Measurements from ENCODE around the gene DLG2. TPM values are rescaled to one million over a fixed set of nuclear protein-coding genes. Genes with fewer than 3 reads are reported as not detected.

Gene DLG2
- polyA plus RNA-seq, 3 donors = 0.24 to 0.39 TPM; not detected in 1

- Histone ChIP-seq H3K79me2 (ENCODE audit: insufficient read depth, low read length) (no peaks in the 10 kb centered on the region), H3K9me3 (replicated peaks in 1 of 2; ENCODE audit: control insufficient read depth in 1 of 2, insufficient read depth in 1 of 2, low read length in 2 of 2) (no peaks in the 10 kb centered on the region), H3K4me1 (ENCODE audit: control insufficient read depth in 1 of 2, insufficient read depth in 2 of 2, low read length in 2 of 2) (no peaks in the 10 kb centered on the region), H3K36me3 (replicated peaks in 1 of 2; ENCODE audit: control insufficient read depth in 1 of 2, insufficient read depth in 2 of 2, low read length in 2 of 2) (no peaks in the 10 kb centered on the region), H3K27me3 (ENCODE audit: control insufficient read depth in 2 of 2, insufficient read depth in 2 of 2, low read length in 2 of 2) (no peaks in the 10 kb centered on the region), H3K9ac (ENCODE audit: insufficient read depth, low read length, poor library complexity, severe bottlenecking) (no peak overlapping the region), H4K20me1 (ENCODE audit: insufficient read depth, low read length) (no peaks in the 10 kb centered on the region), H3K27ac (ENCODE audit: low read depth in 1 of 2, low read length in 2 of 2) (no peak overlapping the region), H3K4me2 (replicated peaks; ENCODE audit: extremely low read depth, low read length, poor library complexity, severe bottlenecking) (no peak overlapping the region), H3K4me3 (replicated peaks in 1 of 3; ENCODE audit: low read depth in 2 of 3, low read length in 3 of 3) (no peak overlapping the region), H2AFZ (ENCODE audit: insufficient read depth, low read depth, low read length, poor library complexity, severe bottlenecking) (no peak overlapping the region)
- Mint-ChIP-seq H3K9me3 (peaks cover 0 to 2% (median 0%) of the 10 kb centered on the region in 7 donors), H3K27ac (no peak overlapping the region), H3K36me3 (no peaks in the 10 kb centered on the region), H3K4me3 (no peak overlapping the region), H3K4me1 (no peaks in the 10 kb centered on the region), H3K27me3 (ENCODE audit: low read depth in 3 of 3) (peaks cover 2 to 6% (median 2%) of the 10 kb centered on the region in 3 donors)
- TF ChIP-seq, protein P1, sequence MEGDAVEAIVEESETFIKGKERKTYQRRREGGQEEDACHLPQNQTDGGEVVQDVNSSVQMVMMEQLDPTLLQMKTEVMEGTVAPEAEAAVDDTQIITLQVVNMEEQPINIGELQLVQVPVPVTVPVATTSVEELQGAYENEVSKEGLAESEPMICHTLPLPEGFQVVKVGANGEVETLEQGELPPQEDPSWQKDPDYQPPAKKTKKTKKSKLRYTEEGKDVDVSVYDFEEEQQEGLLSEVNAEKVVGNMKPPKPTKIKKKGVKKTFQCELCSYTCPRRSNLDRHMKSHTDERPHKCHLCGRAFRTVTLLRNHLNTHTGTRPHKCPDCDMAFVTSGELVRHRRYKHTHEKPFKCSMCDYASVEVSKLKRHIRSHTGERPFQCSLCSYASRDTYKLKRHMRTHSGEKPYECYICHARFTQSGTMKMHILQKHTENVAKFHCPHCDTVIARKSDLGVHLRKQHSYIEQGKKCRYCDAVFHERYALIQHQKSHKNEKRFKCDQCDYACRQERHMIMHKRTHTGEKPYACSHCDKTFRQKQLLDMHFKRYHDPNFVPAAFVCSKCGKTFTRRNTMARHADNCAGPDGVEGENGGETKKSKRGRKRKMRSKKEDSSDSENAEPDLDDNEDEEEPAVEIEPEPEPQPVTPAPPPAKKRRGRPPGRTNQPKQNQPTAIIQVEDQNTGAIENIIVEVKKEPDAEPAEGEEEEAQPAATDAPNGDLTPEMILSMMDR (IDR thresholded peaks at IDR 0.05) = no peak
- DNase-seq = no peak
- no CpG with 5 or more reads among the region's 1 CpG for WGBS (ENCODE audit: insufficient coverage)
- intact Hi-C loops (cut with micrococcal nuclease) = no loop called here
Observed at GRCh38 chr11:84514436-84514835, 1112.7 kb downstream of the DLG2 start.

DNA sequence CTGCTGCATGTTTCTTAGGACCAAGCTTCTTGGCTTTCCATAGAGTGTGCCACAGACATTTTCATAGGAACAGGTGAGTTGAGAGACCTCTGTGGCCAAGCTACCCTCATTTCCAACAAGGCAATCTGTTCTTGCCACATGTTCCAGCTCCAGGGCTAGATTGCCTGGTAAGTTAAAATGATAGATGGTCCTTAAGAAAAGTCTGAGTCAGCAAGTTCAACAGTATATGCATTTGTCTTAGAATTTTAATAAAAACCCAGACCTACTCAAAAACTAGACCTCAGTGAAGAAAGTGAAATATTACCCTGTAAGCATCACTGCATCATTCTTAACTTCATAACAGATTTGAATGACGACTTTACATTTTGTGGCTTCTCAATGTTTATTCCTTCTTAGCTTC, 1123.6 kb downstream of the DLG2 start:
- Histone ChIP-seq H3K4me3 (replicated peaks in 1 of 3; ENCODE audit: low read depth in 2 of 3, low read length in 3 of 3) (no peak overlapping the region), H3K27ac (ENCODE audit: low read depth in 1 of 2, low read length in 2 of 2) (no peak overlapping the region), H3K79me2 (ENCODE audit: insufficient read depth, low read length) (no peaks in the 10 kb centered on the region), H3K4me1 (ENCODE audit: control insufficient read depth in 1 of 2, insufficient read depth in 2 of 2, low read length in 2 of 2) (no peaks in the 10 kb centered on the region), H3K9ac (ENCODE audit: insufficient read depth, low read length, poor library complexity, severe bottlenecking) (no peak overlapping the region), H4K20me1 (ENCODE audit: insufficient read depth, low read length) (no peaks in the 10 kb centered on the region), H3K27me3 (ENCODE audit: control insufficient read depth in 2 of 2, insufficient read depth in 2 of 2, low read length in 2 of 2) (no peaks in the 10 kb centered on the region), H3K36me3 (replicated peaks in 1 of 2; ENCODE audit: control insufficient read depth in 1 of 2, insufficient read depth in 2 of 2, low read length in 2 of 2) (no peaks in the 10 kb centered on the region), H2AFZ (ENCODE audit: insufficient read depth, low read depth, low read length, poor library complexity, severe bottlenecking) (no peak overlapping the region), H3K9me3 (replicated peaks in 1 of 2; ENCODE audit: control insufficient read depth in 1 of 2, insufficient read depth in 1 of 2, low read length in 2 of 2) (no peaks in the 10 kb centered on the region), H3K4me2 (replicated peaks; ENCODE audit: extremely low read depth, low read length, poor library complexity, severe bottlenecking) (no peak overlapping the region)
- no peaks in the 10 kb centered on the region for H3K9me3 Mint-ChIP-seq
- no peaks in the 10 kb centered on the region for H3K27me3 Mint-ChIP-seq (ENCODE audit: low read depth in 3 of 3)
- no CpG with 5 or more reads among the region's 1 CpG for WGBS (ENCODE audit: insufficient coverage)
- TF ChIP-seq, protein P1 (IDR thresholded peaks at IDR 0.05) = no peak
- intact Hi-C loops (cut with micrococcal nuclease) = no loop called here
- H3K4me1 Mint-ChIP-seq = no peaks in the 10 kb centered on the region
- no peak for DNase-seq
- H3K27ac Mint-ChIP-seq = no peak overlapping the region
- no peaks in the 10 kb centered on the region for H3K36me3 Mint-ChIP-seq
- H3K4me3 Mint-ChIP-seq = no peak overlapping the region

All from CD14-positive monocyte (primary cell).